Mucosa of descending colon (tissue), 3 donors: Measurements from ENCODE around the gene SFRP4. TPM values are rescaled to one million over a fixed set of nuclear protein-coding genes. Genes with fewer than 3 reads are reported as not detected.
A peak's percentile ranks its signal among the peaks of the same experiment; 100 is the strongest.

Experiments
- ATAC-seq: fragments of 200-7000 bp; cut with Tn5 transposase; one replicate; pipeline ENCODE4 v1.9.1; 2020; ENCODE audit warnings: mild to moderate bottlenecking, moderate library complexity
- DNase-seq, 3 donors: peaks; one replicate each; pipeline ENCODE4 v3.0.0-alpha.2; 2020
- H3K36me3 ChIP-seq: fragments of 200-600 bp; one replicate; pipeline ENCODE4 v1.8.0; 2021; ENCODE audit warnings: low read depth, mild to moderate bottlenecking
- H3K4me1 ChIP-seq: fragments of 200-600 bp; one replicate; pipeline ENCODE4 v1.8.0; 2021; ENCODE audit warnings: low read depth, mild to moderate bottlenecking
- H3K4me3 ChIP-seq: fragments of 200-600 bp; one replicate; pipeline ENCODE4 v1.8.0; 2021; ENCODE audit warnings: mild to moderate bottlenecking
- H3K9me3 ChIP-seq: fragments of 200-600 bp; one replicate; pipeline ENCODE4 v1.8.0; 2021; ENCODE audit warnings: mild to moderate bottlenecking
- CTCF ChIP-seq: fragments of 200-600 bp; IDR thresholded peaks from one replicate; pipeline ENCODE4 v1.8.0; 2022; ENCODE audit warnings: antibody characterized with exemption, mild to moderate bottlenecking
- intact Hi-C, 2 donors: fragments of 100-400 bp; cut with DNase I in 1 of 2; cut with micrococcal nuclease in 1 of 2; formaldehyde crosslinking; loops; one replicate each; pipeline versions ENCODE4 v1.11.0 to v1.11.1; 2022; cut with DNase I, micrococcal nuclease
- total RNA-seq, 3 donors: library from RNA; stranded (reverse); fragmentation: NEBNext Ultra II Directional in 2 of 3; extraction: Animal tissue kit (Norgen Biotek cat#: 25700) in 2 of 3; gene quantifications; one replicate each; pipeline versions ENCODE4 v1.2.1 to v1.2.4, GENCODE V29; 2021 to 2023
- donor health status: DM: no; HTN: no; CAD: no; lungs with moderate emphysema.
- donor health status: DM: no; HTN: no; CAD: no.
- donor health status: DM: no; HTN: yes; CAD: no.

SFRP4 gene
- total RNA-seq, 3 donors from 2014 or later: 0.19 to 1.5 (median 0.29) TPM

GRCh38 chr7:37944737-37945054 lies 28.1 kb upstream of the SFRP4 start:
- intact Hi-C loops: no loop called here
- TF ChIP-seq CTCF: no peak
- no peak for ATAC-seq

GRCh38 chr7:37943905-37944736 lies 27.5 kb upstream of the SFRP4 start:
- Histone ChIP-seq H3K4me3 (no peak overlapping the region), H3K36me3 (no peaks in the 10 kb centered on the region), H3K9me3 (no peaks in the 10 kb centered on the region), H3K4me1 (peaks cover 6% of the 10 kb centered on the region)
- intact Hi-C loops: no loop called here
- ATAC-seq: no peak
- TF ChIP-seq CTCF: no peak
- DNase-seq: no peak

More at GRCh38 chr7:37944737-37945054, 28.1 kb upstream of the SFRP4 start:
- Histone ChIP-seq H3K4me3 (no peak overlapping the region), H3K36me3 (no peaks in the 10 kb centered on the region), H3K9me3 (no peaks in the 10 kb centered on the region), H3K4me1 (peaks cover 6% of the 10 kb centered on the region)
- no peak for DNase-seq

- Histone ChIP-seq H3K9me3 (no peaks in the 10 kb centered on the region), H3K36me3 (no peaks in the 10 kb centered on the region), H3K4me3 (no peak overlapping the region), H3K4me1 (peaks cover 6% of the 10 kb centered on the region)
- intact Hi-C loops: no loop called here
- no peak for TF ChIP-seq CTCF
- DNase-seq (peak; percentile 85 to 86 (median 86)), ATAC-seq (peak; percentile 98)
These were observed 26.5 kb upstream of the SFRP4 start for GRCh38 chr7:37942934-37943610.

- no peak for DNase-seq
- H3K9me3 ChIP-seq: peaks cover 6% of the 10 kb centered on the region
- TF ChIP-seq CTCF: no peak
- no peak for ATAC-seq
- H3K4me3 ChIP-seq: no peak overlapping the region
- no peaks in the 10 kb centered on the region for H3K36me3 ChIP-seq
- intact Hi-C loops: no loop called here
- no peaks in the 10 kb centered on the region for H3K4me1 ChIP-seq
These were observed 16.5 kb upstream of the SFRP4 start for GRCh38 chr7:37933018-37933566.

- DNase-seq (no peak), ATAC-seq (no peak)
- no peak for TF ChIP-seq CTCF
- H3K4me1 ChIP-seq: no peaks in the 10 kb centered on the region
- intact Hi-C loops: no loop called here
- H3K36me3 ChIP-seq: no peaks in the 10 kb centered on the region
- no peak overlapping the region for H3K4me3 ChIP-seq
- peaks cover 6% of the 10 kb centered on the region for H3K9me3 ChIP-seq
These were observed 15.9 kb upstream of the SFRP4 start for GRCh38 chr7:37932543-37932942.
